Jurkat, Clone E6-1 (cell line): ENCODE data around the gene ANOS1.

Experiments used
- DNase-seq: peaks from one replicate; pipeline ENCODE4 v3.0.0-alpha.2; 2011; ENCODE audit warnings: low read depth, low spot score
- H3K4me3 ChIP-seq: 2 replicates; pipeline ENCODE4 v1.5.1; 2011; ENCODE audit warnings: mild to moderate bottlenecking, low read length, control low read depth, moderate library complexity

Gene ANOS1

GRCh38 chrX:8484360-8484949 lies 247.5 kb downstream of the ANOS1 start:
- no peak for DNase-seq
- no peak overlapping the region for H3K4me3 ChIP-seq
